Inflammatory macrophage treated with lipopolysaccharide for 1 hour (primary cell): Measurements from ENCODE around the gene OR9K2.
"Not testable (repeated sequence)": the region's sequence is repeated elsewhere in the genome, so short reads cannot be mapped to it uniquely, and the experiment has no call there.

Experiments
- DNase-seq, 2 donors: peaks; one replicate each; pipeline ENCODE4 v3.0.0-alpha.2; 2020 to 2022

Gene OR9K2

GRCh38 chr12:55126106-55126505 is at the start of gene OR9K2:
OR9K2 (plus strand) TSS chr12:55126406; CDS start chr12:55129835, 3,429 bp downstream.
- DNase-seq: no peak

DNA sequence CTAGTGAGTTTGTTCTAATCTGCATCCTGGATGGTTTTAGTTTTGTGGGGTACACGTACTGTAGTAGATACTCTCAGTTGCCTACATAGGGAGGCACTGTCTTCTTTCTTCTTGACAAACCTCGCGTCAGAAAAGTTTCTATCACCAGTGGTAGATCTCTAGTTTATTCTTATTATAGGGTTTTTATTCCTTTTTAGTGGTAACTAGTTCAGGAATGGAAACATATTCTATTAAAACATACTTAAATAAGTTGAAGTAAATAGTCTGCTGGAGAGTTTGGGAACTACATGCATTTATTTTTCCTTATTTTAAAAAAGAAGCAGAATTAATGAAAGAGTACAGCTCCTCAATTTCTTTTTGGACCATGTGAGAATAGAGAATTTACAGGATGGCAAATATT is 33.6 kb upstream of the OR9K2 start:
- DNase-seq: no peak

GRCh38 chr12:55112378-55112875 is 13.8 kb upstream of the OR9K2 start:
- no peak for DNase-seq

GRCh38 chr12:55116152-55116551 is 10.1 kb upstream of the OR9K2 start:
- no peak for DNase-seq

- no peak for DNase-seq
These were observed 6.6 kb downstream of the OR9K2 start for GRCh38 chr12:55132816-55133215.

DNA sequence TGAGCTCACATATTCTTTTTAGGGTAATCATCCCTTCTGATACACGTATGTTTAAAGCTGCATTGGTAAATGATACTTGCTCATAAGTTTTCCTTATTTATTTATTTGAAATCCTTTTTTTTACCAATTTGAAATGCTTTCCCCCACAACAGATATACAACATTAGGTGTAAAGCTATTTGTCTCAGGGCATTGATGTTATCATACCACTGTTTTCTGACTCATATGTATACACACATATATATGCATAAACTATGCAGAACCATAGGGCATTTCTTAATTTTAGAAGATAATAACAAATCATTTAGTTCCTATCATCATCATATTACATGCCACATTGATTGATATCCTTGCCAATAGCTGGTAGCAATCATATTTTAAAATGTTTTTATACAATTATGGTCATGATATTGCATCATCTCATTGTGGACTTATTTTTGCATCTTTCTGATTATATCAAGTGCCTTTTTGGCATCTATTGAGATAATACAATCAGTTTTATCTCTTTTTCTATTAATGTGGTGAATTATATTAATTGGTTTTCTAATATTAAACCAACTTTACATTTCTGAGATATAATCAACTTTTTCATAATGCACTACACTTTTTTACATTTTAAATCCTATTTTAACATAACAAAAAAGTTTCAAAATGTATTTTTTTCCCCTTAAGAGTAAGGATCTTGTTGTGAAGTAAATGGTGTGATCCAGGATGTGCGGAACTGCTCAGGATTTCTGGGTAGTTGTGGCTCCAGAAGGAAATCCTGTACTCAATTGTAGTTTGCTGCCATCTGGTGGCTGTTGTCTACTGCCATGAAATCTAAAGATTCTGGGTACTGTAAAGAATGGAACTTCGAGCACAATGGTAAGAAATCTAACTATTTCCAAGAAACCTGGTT is 16.7 kb downstream of the OR9K2 start:
- DNase-seq: peak; percentile 14 to 68

- DNase-seq: no peak
These were observed 17.3 kb downstream of the OR9K2 start for GRCh38 chr12:55143566-55143870.

DNA sequence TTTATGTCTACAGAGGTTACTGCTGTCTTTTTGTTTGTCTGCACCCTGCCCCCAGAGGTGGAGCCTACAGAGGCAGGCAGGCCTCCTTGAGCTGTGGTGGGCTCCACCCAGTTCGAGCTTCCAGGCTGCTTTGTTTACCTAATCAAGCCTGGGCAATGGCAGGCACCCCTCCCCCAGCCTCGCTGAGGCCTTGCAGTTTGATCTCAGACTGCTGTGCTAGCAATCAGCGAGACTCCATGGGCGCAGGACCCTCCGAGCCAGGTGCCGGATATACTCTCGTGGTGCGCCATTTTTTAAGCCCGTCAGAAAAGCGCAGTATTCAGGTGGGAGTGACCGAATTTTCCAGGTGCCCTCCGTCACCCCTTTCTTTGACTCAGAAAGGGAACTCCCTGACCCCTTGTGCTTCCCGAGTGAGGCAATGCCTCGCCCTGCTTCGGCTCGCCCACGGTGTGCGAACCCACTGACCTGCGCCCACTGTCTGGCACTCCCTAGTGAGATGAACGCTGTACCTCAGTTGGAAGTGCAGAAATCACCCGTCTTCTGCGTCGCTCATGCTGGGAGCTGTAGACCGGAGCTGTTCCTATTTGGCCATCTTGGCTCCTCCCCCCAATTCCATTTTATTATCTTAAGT is 40.9 kb downstream of the OR9K2 start:
- not testable (repeated sequence) for DNase-seq

GRCh38 chr12:55171445-55171844 is 45.2 kb downstream of the OR9K2 start:
- no peak for DNase-seq

GRCh38 chr12:55171846-55172245 is 45.6 kb downstream of the OR9K2 start:
- not testable (repeated sequence) for DNase-seq

DNA sequence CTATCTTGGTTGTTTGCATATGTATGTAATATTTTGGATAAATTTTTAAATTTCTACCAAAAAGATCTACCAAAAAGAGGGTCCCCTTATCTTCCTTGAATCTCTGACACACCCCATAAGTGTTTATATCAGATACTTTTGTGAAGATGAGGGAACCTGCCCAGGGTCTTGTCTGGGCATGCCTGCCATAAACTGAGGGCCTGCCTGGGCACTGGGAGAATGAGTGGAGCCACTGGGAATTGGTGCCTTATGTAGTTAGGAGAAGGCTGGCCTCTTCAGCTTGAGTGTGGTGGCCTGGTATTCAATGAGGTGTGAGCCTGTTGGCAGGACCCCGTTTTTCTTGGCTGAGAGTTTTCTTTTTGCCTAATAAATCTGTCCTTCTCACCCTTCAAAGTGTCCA is 46.5 kb downstream of the OR9K2 start:
- DNase-seq: no peak

DNA sequence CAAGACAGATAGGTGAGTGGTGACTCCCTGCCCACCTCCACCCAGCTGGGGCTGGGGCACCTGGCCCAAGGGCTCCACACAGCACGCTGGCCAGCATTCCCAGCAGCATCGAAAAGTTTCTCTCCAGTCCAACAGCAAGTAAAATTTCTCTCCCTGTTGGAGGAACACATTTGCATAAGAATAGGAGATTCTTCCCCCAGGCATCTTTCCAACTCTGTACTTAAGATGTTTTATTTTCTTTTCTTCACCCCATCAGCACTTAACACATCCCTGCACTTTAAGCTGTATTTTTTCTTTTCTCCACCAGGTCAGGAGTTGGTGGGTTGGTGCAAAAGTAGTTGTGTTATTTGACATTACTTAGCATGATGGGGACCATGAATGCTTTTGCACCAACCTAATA is 47.2 kb downstream of the OR9K2 start:
- no peak for DNase-seq
